IPS-18a (cell line): ENCODE results near the gene FLNC.

ENCODE experiments used
- H3K27ac ChIP-seq: one replicate; pipeline ENCODE4 v1.5.1; 2013; ENCODE audit warnings: low read length
- H3K27me3 ChIP-seq: one replicate; pipeline ENCODE4 v1.6.1; 2013; ENCODE audit warnings: mild to moderate bottlenecking, low read length; ENCODE audit not compliant: control insufficient read depth, insufficient read depth
- H3K36me3 ChIP-seq: one replicate; pipeline ENCODE4 v1.6.1; 2013; ENCODE audit warnings: low read depth, low read length; ENCODE audit not compliant: control insufficient read depth
- H3K4me1 ChIP-seq: one replicate; pipeline ENCODE4 v1.6.1; 2013; ENCODE audit warnings: low read depth, low read length; ENCODE audit not compliant: control insufficient read depth
- H3K4me3 ChIP-seq: one replicate; pipeline ENCODE4 v1.5.1; 2013; ENCODE audit warnings: low read length
- H3K9ac ChIP-seq: one replicate; pipeline ENCODE4 v1.6.1; 2013; ENCODE audit warnings: mild to moderate bottlenecking, low read length, moderate library complexity
- H3K9me3 ChIP-seq: one replicate; pipeline ENCODE4 v1.6.1; 2013; ENCODE audit warnings: low read depth, low read length; ENCODE audit not compliant: control insufficient read depth

FLNC gene

DNA sequence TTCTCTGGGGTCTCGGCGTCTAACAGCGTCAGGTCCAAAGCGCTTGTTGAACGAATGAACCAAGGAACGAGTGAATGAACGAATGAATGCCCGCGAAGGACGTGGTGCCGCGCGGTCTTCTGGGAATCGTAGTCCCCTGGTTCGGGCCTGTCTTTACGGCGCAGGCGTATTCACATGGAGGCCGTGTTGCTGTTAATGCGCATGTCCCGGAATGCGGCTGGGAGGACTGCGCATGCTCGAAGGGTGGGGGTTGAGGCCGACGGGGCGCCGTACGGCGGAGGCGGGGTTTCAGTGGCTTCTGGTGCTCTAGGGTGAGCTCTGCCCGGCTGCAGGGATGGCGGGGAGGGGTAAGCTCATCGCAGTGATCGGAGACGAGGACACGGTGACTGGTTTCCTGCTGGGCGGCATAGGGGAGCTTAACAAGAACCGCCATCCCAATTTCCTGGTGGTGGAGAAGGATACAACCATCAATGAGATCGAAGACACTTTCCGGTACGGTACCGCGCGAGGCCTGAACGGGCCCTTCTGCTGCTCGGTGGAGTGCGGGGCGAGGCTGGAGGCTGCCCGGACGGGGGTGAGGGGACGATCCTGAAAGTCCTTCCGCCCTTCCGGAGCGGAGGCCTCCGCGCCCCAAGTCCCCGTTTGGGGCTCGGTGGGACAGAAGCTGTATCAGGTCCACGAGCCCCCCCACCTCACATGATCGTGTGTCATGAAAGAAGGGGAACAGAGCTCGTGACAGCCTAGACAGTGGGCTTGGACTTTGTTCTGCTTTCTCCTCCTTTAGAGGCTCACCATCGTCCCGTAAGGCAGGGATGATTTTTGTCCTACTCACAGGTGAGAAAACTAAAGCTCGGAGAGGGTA lies 32.6 kb downstream of the FLNC start, which contains the start of gene ATP6V1F:
ATP6V1F (plus strand) TSS at position 286 of the 862 bp plus-strand sequence; CDS start at position 335, 49 bp downstream.
- Histone ChIP-seq H3K9me3 (no peaks in the 10 kb centered on the region), H3K9ac (peak within 1 kb of the TSS; percentile 70), H3K27ac (no peak within 1 kb of the TSS), H3K27me3 (peaks cover 9% of the 10 kb centered on the region), H3K4me3 (peak within 1 kb of the TSS; percentile 92), H3K36me3 (no peaks in the 10 kb centered on the region), H3K4me1 (peaks cover 4% of the 10 kb centered on the region)

DNA sequence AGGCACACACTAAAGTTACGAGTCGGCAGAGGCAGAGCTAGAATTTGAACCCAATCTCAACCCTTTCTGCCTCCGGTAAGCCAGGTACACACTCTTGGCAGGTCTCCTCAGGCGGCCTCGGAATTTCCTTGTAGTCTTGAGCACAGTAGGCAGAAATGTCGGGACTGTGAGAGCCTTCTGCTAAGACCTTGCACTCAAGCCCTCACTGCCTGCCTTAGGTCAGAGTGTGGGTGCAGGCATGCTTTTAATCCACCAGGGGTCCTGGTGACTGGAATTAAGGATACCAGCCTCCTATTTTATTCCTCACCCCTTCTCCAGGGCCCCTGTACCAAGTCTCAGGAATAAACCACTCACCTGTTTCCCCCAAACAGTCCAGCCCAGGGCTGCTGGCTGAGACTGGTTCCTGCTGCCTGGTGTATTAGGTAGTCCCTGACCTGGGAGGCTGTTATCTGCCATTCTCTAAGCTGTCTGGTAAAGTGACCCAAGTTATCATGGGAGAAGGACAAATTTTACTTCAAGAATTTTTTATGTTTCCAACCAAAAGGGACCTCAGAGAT lies 33.3 kb downstream of the FLNC start:
- Histone ChIP-seq H3K27ac (no peak overlapping the region), H3K36me3 (no peaks in the 10 kb centered on the region), H3K27me3 (peaks cover 16% of the 10 kb centered on the region), H3K4me1 (peaks cover 6% of the 10 kb centered on the region), H3K9ac (peak overlapping the region; percentile 70), H3K4me3 (peak overlapping the region; percentile 92), H3K9me3 (no peaks in the 10 kb centered on the region)

DNA sequence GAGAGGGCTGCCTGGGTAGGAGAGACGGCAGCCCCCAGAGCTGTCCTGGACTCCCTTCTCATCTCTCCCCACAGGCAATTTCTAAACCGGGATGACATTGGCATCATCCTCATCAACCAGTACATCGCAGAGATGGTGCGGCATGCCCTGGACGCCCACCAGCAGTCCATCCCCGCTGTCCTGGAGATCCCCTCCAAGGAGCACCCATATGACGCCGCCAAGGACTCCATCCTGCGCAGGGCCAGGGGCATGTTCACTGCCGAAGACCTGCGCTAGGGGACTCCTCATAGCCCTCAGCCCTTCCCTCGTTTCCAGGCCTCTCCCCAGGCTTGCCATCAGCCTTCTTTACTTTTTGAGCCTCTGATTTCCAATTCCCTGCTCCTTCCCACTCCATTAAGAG lies 35.1 kb downstream of the FLNC start:
- H3K27ac ChIP-seq, result no peak overlapping the region
- H3K27me3 ChIP-seq, result peaks cover 33% of the 10 kb centered on the region
- H3K4me1 ChIP-seq, result peaks cover 11% of the 10 kb centered on the region
- no peak overlapping the region for H3K9ac ChIP-seq
- no peaks in the 10 kb centered on the region for H3K36me3 ChIP-seq
- H3K9me3 ChIP-seq, result no peaks in the 10 kb centered on the region
- H3K4me3 ChIP-seq, result no peak overlapping the region

DNA sequence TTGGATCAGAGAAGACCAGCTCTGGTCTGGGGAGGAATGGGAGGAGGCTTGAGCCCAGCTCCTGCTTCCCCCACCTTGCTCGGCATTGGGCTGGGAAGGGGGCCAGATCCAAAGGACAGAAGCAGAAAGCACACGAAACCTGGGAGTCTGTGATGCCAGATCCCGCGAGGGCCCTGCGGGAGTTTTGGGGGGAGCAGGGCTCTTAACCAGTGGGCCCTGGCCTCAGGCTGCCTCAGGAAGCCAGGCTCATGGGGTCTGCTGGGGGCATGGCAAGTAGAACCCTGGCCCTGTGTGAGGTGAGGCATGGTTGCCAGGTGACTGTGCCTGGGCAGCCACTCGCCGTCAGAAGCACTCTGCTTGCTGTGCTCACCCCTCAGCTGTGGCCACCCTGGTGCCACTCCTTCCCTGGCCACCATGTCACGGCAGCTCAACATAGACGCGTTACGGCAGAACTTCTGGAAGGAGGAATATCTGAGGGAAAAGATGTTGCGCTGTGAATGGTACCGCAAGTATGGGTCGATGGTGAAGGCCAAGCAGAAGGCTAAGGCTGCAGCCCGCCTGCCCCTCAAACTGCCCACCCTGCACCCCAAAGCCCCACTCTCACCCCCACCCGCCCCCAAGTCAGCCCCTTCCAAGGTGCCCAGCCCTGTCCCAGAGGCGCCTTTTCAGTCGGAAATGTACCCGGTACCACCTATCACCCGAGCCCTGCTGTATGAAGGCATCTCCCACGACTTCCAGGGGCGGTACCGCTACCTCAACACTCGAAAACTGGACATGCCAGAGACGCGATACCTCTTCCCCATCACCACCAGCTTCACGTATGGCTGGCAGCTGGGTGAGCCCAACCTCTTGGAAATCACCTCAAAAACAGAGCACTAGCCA lies 36.0 kb downstream of the FLNC start:
- H3K4me3 ChIP-seq, result no peak overlapping the region
- no peaks in the 10 kb centered on the region for H3K9me3 ChIP-seq
- H3K27ac ChIP-seq, result no peak overlapping the region
- H3K9ac ChIP-seq, result no peak overlapping the region
- H3K36me3 ChIP-seq, result no peaks in the 10 kb centered on the region
- peaks cover 11% of the 10 kb centered on the region for H3K4me1 ChIP-seq
- peaks cover 42% of the 10 kb centered on the region for H3K27me3 ChIP-seq

DNA sequence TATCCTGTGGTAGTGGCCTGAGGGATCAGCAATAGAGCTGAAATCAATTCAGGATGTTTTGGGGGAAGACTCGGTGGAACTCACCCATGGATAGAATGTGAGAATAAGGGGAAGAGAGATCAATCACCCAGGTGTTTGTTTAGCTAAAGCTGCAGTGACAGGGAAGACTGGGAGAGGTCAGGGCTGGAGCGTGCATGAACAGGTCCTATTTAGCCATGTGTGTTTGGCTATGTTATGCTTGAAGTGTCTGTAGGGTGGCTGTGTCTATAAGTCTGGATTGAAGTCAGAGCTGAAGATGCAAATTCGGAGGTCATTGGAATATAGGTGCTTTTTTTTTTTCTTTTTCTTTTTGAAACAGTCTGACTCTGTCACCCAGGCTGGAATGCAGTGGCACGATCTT lies 37.0 kb downstream of the FLNC start:
- Histone ChIP-seq H3K4me3 (no peak overlapping the region), H3K9me3 (no peaks in the 10 kb centered on the region), H3K9ac (no peak overlapping the region), H3K36me3 (no peaks in the 10 kb centered on the region), H3K27ac (no peak overlapping the region), H3K27me3 (peaks cover 51% of the 10 kb centered on the region), H3K4me1 (peaks cover 8% of the 10 kb centered on the region)

DNA sequence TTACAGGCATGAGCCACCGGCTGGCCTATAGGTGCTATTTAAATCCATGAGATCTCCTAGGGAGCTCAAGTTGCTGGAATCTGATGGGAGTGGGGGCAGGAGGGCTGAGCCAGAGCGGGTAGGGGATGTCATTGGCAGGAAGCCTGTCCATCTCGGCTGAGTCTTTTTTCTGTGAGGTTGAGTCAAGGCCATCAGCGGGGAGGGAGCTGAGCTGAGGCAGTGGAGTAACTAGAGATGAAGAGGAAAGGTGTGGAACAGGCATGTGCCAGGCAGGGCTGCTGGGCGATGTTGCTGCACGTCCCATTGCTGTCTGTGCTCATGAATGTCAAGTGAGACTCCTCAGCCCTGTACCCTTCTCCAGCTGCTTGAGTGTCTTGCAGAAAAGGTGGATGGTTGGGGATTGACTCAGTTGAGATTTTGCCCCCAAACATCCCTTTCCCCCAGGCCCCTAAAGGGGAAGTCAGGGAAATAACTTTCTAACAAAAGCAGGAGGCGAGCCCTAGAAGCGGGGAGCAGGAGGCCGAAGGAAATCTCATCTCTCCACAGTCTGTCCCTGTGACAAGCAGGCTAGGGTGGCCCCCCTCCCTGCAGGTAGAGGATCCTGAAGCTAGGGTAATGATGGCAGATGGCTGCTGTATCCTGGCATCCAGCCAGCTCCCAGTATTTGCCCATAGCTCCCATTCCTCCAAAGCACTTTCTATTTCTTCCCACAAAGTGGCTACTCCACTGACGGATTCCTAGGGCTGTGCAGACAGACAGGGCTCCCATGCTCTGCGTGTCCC lies 37.8 kb downstream of the FLNC start:
- Histone ChIP-seq H3K27me3 (peaks cover 51% of the 10 kb centered on the region), H3K27ac (no peak overlapping the region), H3K4me3 (peak overlapping the region; percentile 55), H3K9ac (no peak overlapping the region), H3K4me1 (peaks cover 7% of the 10 kb centered on the region), H3K9me3 (no peaks in the 10 kb centered on the region), H3K36me3 (no peaks in the 10 kb centered on the region)

DNA sequence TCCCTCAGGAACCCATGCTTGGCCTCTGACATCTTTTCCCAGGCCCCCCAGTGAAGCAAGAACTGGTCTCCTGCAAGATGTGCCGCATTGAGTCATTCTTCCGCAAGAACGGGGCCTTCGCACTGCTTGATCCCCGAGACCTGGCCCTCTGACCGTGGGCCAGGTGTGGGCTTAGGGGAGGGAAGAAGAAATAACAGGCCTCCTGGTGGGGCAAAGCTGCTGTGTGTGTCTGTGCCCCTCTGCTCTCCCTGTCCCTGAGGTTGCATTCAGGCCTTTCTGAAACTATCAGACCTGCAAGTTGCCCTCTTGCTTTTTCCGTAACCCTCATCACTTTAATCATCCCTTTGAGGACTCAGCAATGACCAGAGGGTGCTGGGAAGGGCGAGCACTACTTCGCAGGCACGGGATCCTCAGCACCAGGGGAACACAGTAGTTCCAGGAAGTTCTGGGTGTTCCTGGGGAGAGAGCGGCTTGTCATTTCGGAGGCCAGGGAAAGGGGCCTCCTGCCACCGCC lies 38.5 kb downstream of the FLNC start:
- H3K4me1 ChIP-seq, result peaks cover 7% of the 10 kb centered on the region
- H3K4me3 ChIP-seq, result peak overlapping the region; percentile 55
- H3K27ac ChIP-seq, result no peak overlapping the region
- H3K36me3 ChIP-seq, result no peaks in the 10 kb centered on the region
- peaks cover 51% of the 10 kb centered on the region for H3K27me3 ChIP-seq
- no peaks in the 10 kb centered on the region for H3K9me3 ChIP-seq
- H3K9ac ChIP-seq, result peak overlapping the region; percentile 21

DNA sequence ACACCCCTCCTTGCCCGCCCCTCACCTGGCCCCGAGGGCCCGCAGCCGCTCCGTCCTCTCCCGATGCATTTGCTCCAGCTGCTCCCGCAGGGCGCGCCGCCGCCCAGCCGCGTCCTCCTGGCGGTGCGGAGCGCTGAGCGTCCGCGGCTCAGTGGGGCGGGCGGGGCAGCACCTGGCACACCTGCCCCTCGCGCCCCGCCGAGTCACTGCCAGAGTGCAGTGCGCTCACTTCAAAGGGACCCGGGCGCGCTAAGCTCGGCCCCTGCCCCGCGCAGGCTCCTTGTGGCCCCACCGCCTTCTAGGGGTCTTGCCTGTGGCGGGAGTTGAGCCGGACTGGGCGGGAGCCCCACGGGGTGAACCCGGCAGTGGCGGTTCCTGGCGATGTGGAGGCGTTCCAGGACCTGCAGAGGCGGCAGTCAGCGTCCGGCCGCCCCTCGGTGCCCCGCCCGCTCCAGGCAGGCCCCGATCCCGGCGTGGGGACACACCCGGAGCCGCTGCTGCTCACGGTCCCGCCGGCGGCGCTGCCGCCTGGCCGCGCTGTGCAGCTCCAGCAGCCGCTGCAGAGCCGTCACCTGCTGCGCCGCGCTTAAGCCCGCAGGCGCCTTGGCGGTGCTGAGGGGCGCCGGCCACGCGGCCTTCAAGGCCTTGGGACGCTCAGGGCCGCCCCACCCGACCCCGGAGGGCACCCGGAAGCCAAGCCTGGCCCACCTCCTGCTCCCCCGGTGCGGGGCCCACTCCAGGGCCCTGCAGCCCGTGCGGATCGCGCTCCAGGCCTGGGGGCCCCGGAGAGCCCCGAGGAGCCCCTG lies 39.1 kb downstream of the FLNC start:
- peaks cover 7% of the 10 kb centered on the region for H3K4me1 ChIP-seq
- H3K9ac ChIP-seq, result peak overlapping the region; percentile 21
- peak overlapping the region; percentile 55 for H3K4me3 ChIP-seq
- H3K27me3 ChIP-seq, result peaks cover 51% of the 10 kb centered on the region
- H3K36me3 ChIP-seq, result no peaks in the 10 kb centered on the region
- no peak overlapping the region for H3K27ac ChIP-seq
- H3K9me3 ChIP-seq, result no peaks in the 10 kb centered on the region

DNA sequence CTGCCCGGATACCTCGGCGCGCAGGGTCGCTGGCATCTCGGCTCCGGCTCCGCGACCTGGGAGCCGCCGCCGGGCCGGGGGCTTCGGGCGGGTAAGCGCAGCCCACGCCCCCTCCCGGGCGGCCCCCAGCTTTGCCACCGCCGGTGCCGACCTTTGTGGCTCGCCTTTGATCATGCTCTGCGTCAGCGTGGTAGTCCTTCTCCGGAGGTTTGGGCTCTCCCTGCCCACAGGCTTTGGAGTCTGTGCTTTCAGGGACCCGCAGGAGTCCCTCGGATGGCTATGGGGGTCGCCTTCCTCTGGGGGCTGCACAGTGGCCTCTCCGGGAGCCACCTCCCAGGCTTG lies 39.7 kb downstream of the FLNC start:
- H3K36me3 ChIP-seq, result no peaks in the 10 kb centered on the region
- H3K27me3 ChIP-seq, result peaks cover 51% of the 10 kb centered on the region
- H3K27ac ChIP-seq, result no peak overlapping the region
- peak overlapping the region; percentile 55 for H3K4me3 ChIP-seq
- H3K9me3 ChIP-seq, result no peaks in the 10 kb centered on the region
- H3K4me1 ChIP-seq, result peaks cover 7% of the 10 kb centered on the region
- H3K9ac ChIP-seq, result peak overlapping the region; percentile 21

DNA sequence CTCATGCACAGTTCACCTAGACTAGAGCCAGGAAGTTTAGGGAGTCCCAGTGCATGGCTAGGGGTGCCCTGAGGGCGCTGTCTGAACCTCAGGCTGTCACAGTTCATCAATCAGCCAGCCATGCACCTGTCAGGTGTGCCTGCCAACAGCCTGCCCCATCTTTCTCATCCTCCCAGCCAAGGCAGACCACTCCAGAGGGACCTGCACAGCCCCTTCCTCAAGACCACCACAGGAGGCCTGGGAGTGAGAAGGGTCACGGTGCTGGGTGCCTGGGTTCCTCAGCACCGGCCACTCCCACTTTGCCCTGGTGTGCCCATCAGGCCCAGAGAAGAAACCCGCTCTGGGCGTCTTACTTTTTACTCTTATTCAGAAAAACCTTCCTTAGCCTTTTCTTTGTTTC lies 40.8 kb downstream of the FLNC start:
- Histone ChIP-seq H3K27ac (no peak overlapping the region), H3K27me3 (peaks cover 51% of the 10 kb centered on the region), H3K9me3 (no peaks in the 10 kb centered on the region), H3K9ac (no peak overlapping the region), H3K4me1 (peaks cover 7% of the 10 kb centered on the region), H3K4me3 (no peak overlapping the region), H3K36me3 (no peaks in the 10 kb centered on the region)
